NT2/D1 (cell line): ENCODE results near the gene EXT2.

Source experiments
- DNase-seq: peaks from one replicate; pipeline ENCODE4 v3.0.0-alpha.2; 2011; ENCODE audit warnings: low read depth, low spot score
- H3K27me3 ChIP-seq: 2 replicates; pipeline ENCODE4 v1.6.0; 2011; ENCODE audit warnings: mild to moderate bottlenecking; ENCODE audit not compliant: insufficient read length, insufficient read depth
- H3K36me3 ChIP-seq: 2 replicates; pipeline ENCODE4 v1.6.1; 2011; ENCODE audit warnings: mild to moderate bottlenecking, low read length, mixed read lengths; ENCODE audit not compliant: insufficient read depth, insufficient read length
- H3K4me1 ChIP-seq: 2 replicates; pipeline ENCODE4 v1.5.1; 2011; ENCODE audit not compliant: insufficient read depth, insufficient read length
- H3K4me3 ChIP-seq: 2 replicates; pipeline ENCODE4 v1.5.1; 2011; ENCODE audit warnings: low read depth; ENCODE audit not compliant: insufficient read length
- H3K9ac ChIP-seq: 2 replicates; pipeline ENCODE4 v1.6.0; 2011; ENCODE audit warnings: low read depth; ENCODE audit not compliant: insufficient read length
- H3K9me3 ChIP-seq: 2 replicates; pipeline ENCODE4 v1.5.1; 2011; ENCODE audit warnings: mild to moderate bottlenecking, low read length; ENCODE audit not compliant: insufficient read depth
- SUZ12 ChIP-seq: IDR thresholded peaks from 2 replicates; pipeline ENCODE4 v1.6.1; 2011; ENCODE audit not compliant: insufficient read length, insufficient read depth; ENCODE audit errors: extremely low read depth
- YY1 ChIP-seq: IDR thresholded peaks from 2 replicates; pipeline ENCODE4 v1.6.1; 2011; ENCODE audit not compliant: insufficient read length, insufficient read depth
- ZNF274 ChIP-seq: IDR thresholded peaks from 2 replicates; pipeline ENCODE4 v1.6.1; 2011; ENCODE audit warnings: mild to moderate bottlenecking, low read depth, low read length

Gene EXT2

DNA sequence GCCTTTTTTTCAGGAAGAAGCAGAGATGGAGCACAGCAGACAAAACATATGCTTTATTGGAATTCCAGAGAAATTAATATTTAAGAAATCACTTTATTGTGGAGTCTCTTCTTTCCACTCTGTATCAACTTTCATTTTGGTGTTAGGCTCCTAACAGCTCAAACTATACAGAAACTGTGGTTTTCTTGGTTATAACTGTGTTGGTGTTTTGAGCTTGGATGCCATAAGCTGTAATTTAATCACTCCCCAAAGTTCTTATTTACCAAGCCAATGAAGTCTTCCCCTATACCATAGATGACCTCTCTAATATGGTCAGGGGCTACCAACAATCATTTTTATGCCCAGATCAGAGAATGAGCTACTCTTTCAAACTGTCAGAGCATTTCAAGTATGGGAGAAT is 90.0 kb downstream of the EXT2 start:
- Histone ChIP-seq H3K4me1 (no peaks in the 10 kb centered on the region), H3K9me3 (peaks cover 28% of the 10 kb centered on the region), H3K4me3 (no peak overlapping the region), H3K9ac (no peak overlapping the region), H3K36me3 (no peaks in the 10 kb centered on the region), H3K27me3 (no peaks in the 10 kb centered on the region)
- no peak for TF ChIP-seq YY1
- no peak for TF ChIP-seq SUZ12
- no peak for TF ChIP-seq ZNF274
- DNase-seq = no peak

DNA sequence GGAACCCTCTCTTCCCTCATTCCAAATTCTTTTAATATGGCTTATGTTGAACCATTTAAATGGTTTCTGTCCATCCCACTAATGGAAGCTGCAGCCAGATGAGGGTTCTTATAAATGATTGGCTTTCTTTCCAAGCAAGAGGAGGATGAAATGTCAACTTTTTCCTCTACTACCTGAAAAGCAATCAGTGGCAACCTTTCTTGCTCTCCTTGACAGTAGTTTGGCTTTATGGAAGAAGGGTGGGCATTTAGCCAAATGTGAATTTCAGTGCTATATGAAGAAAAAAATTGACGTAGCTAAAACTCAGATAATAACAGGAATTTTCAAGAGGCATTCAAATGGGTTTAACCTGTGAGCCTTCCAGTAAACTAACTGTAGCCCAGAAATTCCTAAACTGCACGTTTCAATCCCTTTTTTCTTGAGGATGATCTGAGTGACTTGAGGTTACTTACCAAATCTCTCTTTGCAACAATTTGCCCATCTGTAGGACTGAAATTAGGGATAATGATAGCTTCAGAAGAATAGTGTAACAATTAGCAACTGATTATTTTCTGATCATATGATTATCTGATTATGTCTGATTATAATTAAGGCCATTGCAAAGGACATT is 90.9 kb downstream of the EXT2 start:
- Histone ChIP-seq H3K4me3 (no peak overlapping the region), H3K9ac (no peak overlapping the region), H3K4me1 (peaks cover 3% of the 10 kb centered on the region), H3K27me3 (no peaks in the 10 kb centered on the region), H3K9me3 (peaks cover 28% of the 10 kb centered on the region), H3K36me3 (no peaks in the 10 kb centered on the region)
- DNase-seq = no peak
- TF ChIP-seq ZNF274 = no peak
- no peak for TF ChIP-seq SUZ12
- no peak for TF ChIP-seq YY1

DNA sequence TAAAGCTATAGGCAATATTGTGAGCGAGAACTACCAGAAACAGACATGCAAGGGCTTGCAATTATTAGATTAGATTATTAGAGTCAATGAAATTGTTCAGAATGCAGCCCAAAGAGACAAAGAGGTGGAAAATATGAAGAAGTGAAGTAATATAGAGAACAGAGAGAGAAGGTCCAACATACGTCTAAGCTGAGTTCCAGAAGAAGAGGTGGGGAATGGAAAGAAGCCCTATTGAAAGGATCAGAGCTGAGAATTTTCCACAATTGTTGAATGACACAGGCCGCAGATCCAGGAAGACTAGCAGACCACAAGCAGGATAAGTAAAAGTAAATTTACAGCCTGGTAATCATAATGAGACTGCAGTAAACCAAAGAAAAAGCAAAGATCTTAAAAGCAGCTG is 93.2 kb downstream of the EXT2 start:
- no peak overlapping the region for H3K9ac ChIP-seq
- no peak overlapping the region for H3K4me3 ChIP-seq
- no peaks in the 10 kb centered on the region for H3K36me3 ChIP-seq
- peaks cover 28% of the 10 kb centered on the region for H3K9me3 ChIP-seq
- H3K4me1 ChIP-seq = peaks cover 4% of the 10 kb centered on the region
- no peaks in the 10 kb centered on the region for H3K27me3 ChIP-seq
- DNase-seq = no peak
- TF ChIP-seq SUZ12 = no peak
- TF ChIP-seq ZNF274 = no peak
- TF ChIP-seq YY1 = no peak

DNA sequence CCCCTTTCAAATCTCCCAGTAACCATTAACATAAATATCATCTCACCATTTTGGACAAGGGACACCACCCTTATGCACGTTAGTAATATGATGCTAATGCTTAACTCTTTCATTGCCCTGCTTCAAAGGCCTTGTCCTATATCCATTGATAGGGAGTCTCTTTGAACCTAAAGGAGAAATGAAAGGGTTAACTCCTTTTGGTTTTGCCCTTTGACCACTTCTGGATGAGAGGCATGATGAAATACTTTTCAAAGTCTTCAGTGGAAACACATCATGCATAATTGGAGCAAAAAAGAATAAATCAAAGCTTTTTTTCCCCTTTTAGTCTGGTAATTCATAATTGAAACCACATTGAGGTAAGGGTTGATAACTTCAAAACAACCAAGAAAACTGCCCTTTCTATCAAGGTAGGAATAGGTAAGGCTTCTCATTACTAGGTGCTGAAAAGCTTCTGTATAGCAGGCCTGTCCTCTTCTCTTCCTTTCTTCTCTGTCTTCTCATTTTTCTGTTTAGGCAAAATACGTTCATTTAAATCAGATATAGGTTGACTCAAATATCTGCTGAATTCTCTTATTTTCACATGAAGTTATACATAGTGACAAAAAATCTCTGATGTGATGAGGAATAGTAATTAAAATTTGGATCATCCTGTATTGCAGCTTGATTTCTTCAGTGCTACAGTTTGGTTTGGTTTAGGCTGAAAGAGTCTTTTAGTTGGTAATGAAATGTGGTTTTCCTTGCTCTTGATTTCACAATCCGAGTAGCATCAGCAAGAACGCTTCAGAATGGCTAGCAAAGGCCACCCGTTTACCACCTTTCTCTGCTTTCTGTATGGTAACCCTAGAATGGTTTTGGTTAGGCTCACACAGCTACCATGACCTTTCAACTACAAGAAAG is 94.8 kb downstream of the EXT2 start:
- H3K9me3 ChIP-seq = peaks cover 28% of the 10 kb centered on the region
- no peak overlapping the region for H3K9ac ChIP-seq
- no peak for DNase-seq
- TF ChIP-seq ZNF274 = no peak
- TF ChIP-seq SUZ12 = no peak
- no peaks in the 10 kb centered on the region for H3K36me3 ChIP-seq
- no peaks in the 10 kb centered on the region for H3K27me3 ChIP-seq
- peaks cover 4% of the 10 kb centered on the region for H3K4me1 ChIP-seq
- no peak overlapping the region for H3K4me3 ChIP-seq

DNA sequence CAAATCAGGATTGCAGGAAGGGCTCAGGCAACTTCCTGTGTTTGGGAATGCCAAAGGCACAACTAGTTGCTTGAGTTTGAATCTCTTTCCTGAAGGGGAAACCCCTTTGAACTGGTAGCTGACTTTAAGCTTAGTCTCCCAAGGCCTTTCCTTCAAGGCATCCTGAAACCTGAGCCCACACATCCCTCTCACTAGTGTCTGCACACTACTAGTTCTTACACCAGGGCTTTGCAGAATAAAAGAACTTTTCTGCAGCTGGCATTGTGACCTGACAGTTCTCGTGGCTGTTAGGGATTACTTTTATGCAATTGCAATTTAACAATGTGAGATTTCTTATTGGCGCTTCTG is 95.4 kb downstream of the EXT2 start:
- DNase-seq = no peak
- Histone ChIP-seq H3K4me1 (peaks cover 4% of the 10 kb centered on the region), H3K36me3 (no peaks in the 10 kb centered on the region), H3K4me3 (no peak overlapping the region), H3K27me3 (no peaks in the 10 kb centered on the region), H3K9me3 (peaks cover 28% of the 10 kb centered on the region), H3K9ac (no peak overlapping the region)
- TF ChIP-seq SUZ12 (no peak), YY1 (no peak), ZNF274 (no peak)

DNA sequence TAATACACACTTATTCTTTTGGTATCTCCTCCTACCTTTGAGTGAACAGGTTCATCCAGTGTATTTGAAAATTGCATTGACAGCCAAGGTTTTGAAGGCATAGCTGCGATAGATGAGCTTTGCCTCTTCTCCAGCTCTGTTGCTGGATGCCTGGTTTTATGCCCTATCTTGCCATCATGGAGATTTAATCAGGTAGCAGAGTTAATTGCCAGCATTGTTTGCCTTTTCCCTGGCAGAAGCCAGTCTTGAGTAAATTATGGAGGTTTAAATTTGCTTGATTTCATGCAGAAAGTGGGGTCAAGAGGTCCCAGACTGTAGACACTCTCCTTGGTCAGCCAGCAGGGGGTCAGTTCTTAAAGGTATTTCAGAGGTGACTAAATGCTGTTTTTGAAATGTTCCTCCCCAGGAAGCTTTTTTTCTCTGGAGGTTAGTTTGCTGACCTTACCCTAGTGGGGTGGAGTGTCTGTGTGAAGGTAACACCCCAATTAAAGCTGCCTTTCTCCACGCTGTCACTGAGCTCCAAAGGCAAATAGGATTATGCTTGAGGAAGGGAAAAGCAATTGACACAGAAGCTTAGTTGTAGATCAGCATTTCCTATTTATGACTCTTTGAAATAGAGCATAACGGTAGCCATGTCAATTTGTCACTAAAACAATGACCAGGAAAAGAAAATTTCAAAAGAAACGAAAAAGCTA is 96.0 kb downstream of the EXT2 start:
- H3K36me3 ChIP-seq = no peaks in the 10 kb centered on the region
- TF ChIP-seq YY1 = no peak
- TF ChIP-seq ZNF274 = no peak
- TF ChIP-seq SUZ12 = no peak
- H3K27me3 ChIP-seq = no peaks in the 10 kb centered on the region
- DNase-seq = no peak
- peaks cover 28% of the 10 kb centered on the region for H3K9me3 ChIP-seq
- H3K9ac ChIP-seq = no peak overlapping the region
- peaks cover 4% of the 10 kb centered on the region for H3K4me1 ChIP-seq
- no peak overlapping the region for H3K4me3 ChIP-seq

DNA sequence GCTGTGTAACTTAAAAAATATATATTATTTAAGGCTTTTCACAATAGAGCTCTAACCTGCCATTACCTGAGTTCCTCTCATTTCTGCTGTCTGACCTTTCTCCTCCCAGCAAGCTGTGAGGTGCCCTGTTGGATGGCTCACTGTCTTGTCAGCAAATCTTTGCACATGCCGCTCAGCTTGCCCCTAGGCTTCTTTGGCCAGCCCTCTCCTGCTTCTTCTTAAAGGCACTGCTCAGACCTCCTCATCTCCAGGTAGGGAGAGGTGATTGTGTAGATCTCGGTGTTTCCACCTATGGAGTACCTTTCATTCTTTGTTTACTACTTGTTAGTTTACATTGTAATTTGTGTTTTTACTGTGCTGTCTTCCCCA is 96.5 kb downstream of the EXT2 start:
- Histone ChIP-seq H3K9me3 (peaks cover 28% of the 10 kb centered on the region), H3K4me1 (peaks cover 4% of the 10 kb centered on the region), H3K36me3 (no peaks in the 10 kb centered on the region), H3K27me3 (no peaks in the 10 kb centered on the region), H3K9ac (no peak overlapping the region), H3K4me3 (no peak overlapping the region)
- DNase-seq = no peak
- TF ChIP-seq ZNF274 (no peak), YY1 (no peak), SUZ12 (no peak)
